Lung (tissue), 12 donors: ENCODE results near the gene OR2L2. TPM values are rescaled to one million over a fixed set of nuclear protein-coding genes. Genes with fewer than 3 reads are reported as not detected.
"Not testable (repeated sequence)": the region's sequence is repeated elsewhere in the genome, so short reads cannot be mapped to it uniquely, and the experiment has no call there.

Experiments
- ATAC-seq: fragments of 200-7000 bp; cut with Tn5 transposase; one replicate; pipeline ENCODE4 v1.9.1; 2020; ENCODE audit warnings: moderate number of reproducible peaks; ENCODE audit not compliant: insufficient read depth, low FRiP score
- DNase-seq, 3 donors: peaks; one replicate each; pipeline ENCODE4 v3.0.0-alpha.2; 2013 to 2017
- H3K27ac ChIP-seq, 2 donors: one replicate each; pipeline ENCODE4 v1.5.1; 2013; ENCODE audit warnings: mild to moderate bottlenecking in 2 of 2, moderate library complexity in 2 of 2, control low read depth in 1 of 2, inconsistent platforms in 1 of 2, low read depth in 1 of 2, low read length in 1 of 2
- H3K27me3 ChIP-seq, 3 donors: one replicate each; pipeline ENCODE4 v1.5.1; 2013; ENCODE audit warnings: low read length in 2 of 3; ENCODE audit not compliant: control insufficient read depth in 3 of 3, insufficient read depth in 3 of 3
- H3K36me3 ChIP-seq, 4 donors: one replicate each; pipeline ENCODE4 v1.5.1; 2013; ENCODE audit warnings: low read length in 4 of 4, mild to moderate bottlenecking in 1 of 4, moderate library complexity in 1 of 4; ENCODE audit not compliant: control insufficient read depth in 4 of 4, insufficient read depth in 4 of 4
- H3K4me1 ChIP-seq, 5 donors: one replicate each; pipeline ENCODE4 v1.5.1; 2013; ENCODE audit warnings: low read length in 5 of 5, mild to moderate bottlenecking in 2 of 5, moderate library complexity in 1 of 5; ENCODE audit not compliant: control insufficient read depth in 5 of 5, insufficient read depth in 5 of 5
- H3K4me3 ChIP-seq: one replicate; pipeline ENCODE4 v1.5.1; 2013; ENCODE audit warnings: mild to moderate bottlenecking, control low read depth, moderate library complexity
- H3K9ac ChIP-seq, 2 donors: one replicate each; pipeline ENCODE4 v1.5.1; 2013; ENCODE audit warnings: low read length in 2 of 2, control low read depth in 1 of 2; ENCODE audit not compliant: insufficient read depth in 1 of 2
- H3K9me3 ChIP-seq, 4 donors: one replicate each; pipeline ENCODE4 v1.5.1; 2013; ENCODE audit warnings: low read length in 3 of 4, mild to moderate bottlenecking in 1 of 4, moderate library complexity in 1 of 4; ENCODE audit not compliant: control insufficient read depth in 4 of 4, insufficient read depth in 3 of 4
- CTCF ChIP-seq: IDR thresholded peaks from 2 replicates; pipeline ENCODE4 v1.5.1; 2012; ENCODE audit warnings: mild to moderate bottlenecking; ENCODE audit errors: control extremely low read depth, extremely low read depth
- WGBS, 2 donors: extraction: QIAGEN DNeasy Blood & Tissue Kit; methylation state at CpG; one replicate each; pipeline ENCODE4 v1.1.7; 2013; 5-methylcytosine and 5-hydroxymethylcytosine counted together
- polyA plus RNA-seq, 2 donors: library from polyadenylated mRNA; stranded (reverse); fragments of 200-250 nt; gene quantifications; one replicate each; pipeline ENCODE4 v1.2.1, GENCODE V29; 2013
- total RNA-seq, 2 donors: library from RNA; depleted of rRNA in 1 of 2; stranded (reverse); fragments of >200 nt in 1 of 2; gene quantifications; one replicate each; pipeline ENCODE4 v1.2.1, GENCODE V29; 2014 to 2021
- donor health status: control.
- donor health status: control.
- donor health status: Bipolar disorder and iron deficiency.
- donor health status: healthy.
- donor health status: DM: yes; HTN: yes; CAD: no.

Gene OR2L2
- total and polyA plus RNA-seq, 4 donors = 0.09 TPM; not detected in 3

GRCh38 chr1:248054671-248055070, 24.8 kb downstream of the OR2L2 start:
- H3K4me1 ChIP-seq = no peaks in the 10 kb centered on the region
- no peak for ATAC-seq
- H3K27ac ChIP-seq = no peak overlapping the region
- no peak for DNase-seq
- no peak overlapping the region for H3K4me3 ChIP-seq
- no peaks in the 10 kb centered on the region for H3K27me3 ChIP-seq
- H3K9ac ChIP-seq = no peak overlapping the region
- TF ChIP-seq CTCF = no peak
- H3K36me3 ChIP-seq = no peaks in the 10 kb centered on the region
- H3K9me3 ChIP-seq = peaks cover 0 to 9% (median 5%) of the 10 kb centered on the region in 4 donors

GRCh38 chr1:248055261-248055660, 25.4 kb downstream of the OR2L2 start:
- DNase-seq (no peak), ATAC-seq (no peak)
- Histone ChIP-seq H3K27ac (no peak overlapping the region), H3K36me3 (no peaks in the 10 kb centered on the region), H3K4me1 (no peaks in the 10 kb centered on the region), H3K9me3 (peaks cover 0 to 9% (median 5%) of the 10 kb centered on the region in 4 donors), H3K9ac (no peak overlapping the region), H3K27me3 (no peaks in the 10 kb centered on the region), H3K4me3 (no peak overlapping the region)
- no peak for TF ChIP-seq CTCF
- 74 to 90% methylated on average over 2 of the region's 2 CpGs for WGBS, 2 donors

GRCh38 chr1:248065071-248065470, 35.2 kb downstream of the OR2L2 start:
- H3K4me3 ChIP-seq = no peak overlapping the region
- H3K4me1 ChIP-seq = no peaks in the 10 kb centered on the region
- H3K9ac ChIP-seq = no peak overlapping the region
- peaks cover 0 to 2% (median 0%) of the 10 kb centered on the region in 4 donors for H3K9me3 ChIP-seq
- no peak for TF ChIP-seq CTCF
- no peak overlapping the region for H3K27ac ChIP-seq
- DNase-seq (no peak), ATAC-seq (no peak)
- no peaks in the 10 kb centered on the region for H3K27me3 ChIP-seq
- no peaks in the 10 kb centered on the region for H3K36me3 ChIP-seq
- 79 to 89% methylated on average over 2 of the region's 2 CpGs for WGBS, 2 donors

GRCh38 chr1:248065604-248066003, 35.7 kb downstream of the OR2L2 start:
- WGBS, 2 donors = 98 to 99% methylated on average over 2 to 3 of the region's 3 CpGs
- no peaks in the 10 kb centered on the region for H3K36me3 ChIP-seq
- no peak for TF ChIP-seq CTCF
- H3K9ac ChIP-seq = no peak overlapping the region
- H3K27me3 ChIP-seq = no peaks in the 10 kb centered on the region
- H3K4me3 ChIP-seq = no peak overlapping the region
- ATAC-seq (no peak), DNase-seq (no peak)
- H3K9me3 ChIP-seq = peaks cover 0 to 2% (median 0%) of the 10 kb centered on the region in 4 donors
- no peaks in the 10 kb centered on the region for H3K4me1 ChIP-seq
- no peak overlapping the region for H3K27ac ChIP-seq

GRCh38 chr1:248083864-248084263, 54.0 kb downstream of the OR2L2 start:
- not testable (repeated sequence) for H3K36me3 ChIP-seq, DNase-seq, ATAC-seq, H3K27me3 ChIP-seq, H3K4me3 ChIP-seq, H3K9ac ChIP-seq, H3K4me1 ChIP-seq, H3K27ac ChIP-seq, H3K9me3 ChIP-seq
- WGBS, 2 donors = 87 to 88% methylated on average over 10 to 11 of the region's 17 CpGs
